DMS114 treated with DMSO at 0.1 percent for 48 hours (cell line): Measurements from ENCODE around the gene PRDM7.

ENCODE experiments used
- DNase-seq: peaks from one replicate; lab custom pipeline; 2025; ENCODE audit not compliant: unreplicated experiment; lab: John Stamatoyannopoulos, UW

PRDM7 gene

GRCh38 chr16:90040152-90041023, 36.7 kb downstream of the PRDM7 start:
- no peak for DNase-seq

- no peak for DNase-seq
These were observed 39.9 kb downstream of the PRDM7 start for GRCh38 chr16:90037276-90037675.

GRCh38 chr16:90035902-90036301, 41.2 kb downstream of the PRDM7 start:
- no peak for DNase-seq

- no peak for DNase-seq
These were observed 42.6 kb downstream of the PRDM7 start for GRCh38 chr16:90034504-90034903.

- no peak for DNase-seq
These were observed 43.7 kb downstream of the PRDM7 start for GRCh38 chr16:90033387-90033786.

- DNase-seq = peak; percentile 35
These were observed 44.3 kb downstream of the PRDM7 start for GRCh38 chr16:90032674-90033331.

- DNase-seq = no peak
These were observed 45.0 kb downstream of the PRDM7 start for GRCh38 chr16:90031931-90032673.

- no peak for DNase-seq
These were observed 45.8 kb downstream of the PRDM7 start for GRCh38 chr16:90031186-90031930.

GRCh38 chr16:90028985-90029384, 48.1 kb downstream of the PRDM7 start:
- DNase-seq = no peak

GRCh38 chr16:90027611-90028010, 49.5 kb downstream of the PRDM7 start:
- DNase-seq = no peak

- DNase-seq = no peak
These were observed 51.0 kb downstream of the PRDM7 start for GRCh38 chr16:90026135-90026534.

GRCh38 chr16:90023078-90023447, 54.1 kb downstream of the PRDM7 start:
- DNase-seq = no peak

- peak; percentile 78 for DNase-seq
These were observed 54.7 kb downstream of the PRDM7 start for GRCh38 chr16:90022209-90023077.

- DNase-seq = no peak
These were observed 56.2 kb downstream of the PRDM7 start for GRCh38 chr16:90020838-90021382.

GRCh38 chr16:90020260-90020837, 56.8 kb downstream of the PRDM7 start:
- no peak for DNase-seq

GRCh38 chr16:90019543-90020259, 57.4 kb downstream of the PRDM7 start:
- no peak for DNase-seq

GRCh38 chr16:90018652-90019542, 58.2 kb downstream of the PRDM7 start, which contains the start of gene DBNDD1:
Gene DBNDD1, minus strand, starts transcription at chr16:90019456. Its CDS starts 115 bp downstream, at chr16:90019341.
- no peak for DNase-seq

GRCh38 chr16:90018297-90018651, 58.9 kb downstream of the PRDM7 start:
- no peak for DNase-seq
